Neural progenitor cell (in vitro differentiated cells): Measurements from ENCODE around the gene SPATA18. TPM values are rescaled to one million over a fixed set of nuclear protein-coding genes. Genes with fewer than 3 reads are reported as not detected.

Experiments used
- DNase-seq: peaks from one replicate; pipeline ENCODE4 v3.0.0-alpha.2; 2016; ENCODE audit warnings: low spot score
- H2AFZ ChIP-seq: fragments of 200-600 bp; sonication (generic); replicated peaks from 2 replicates; pipeline ENCODE4 v1.6.1; 2016; ENCODE audit warnings: antibody characterized with exemption
- H3F3A ChIP-seq: fragments of 200-600 bp; sonication (generic); 2 replicates; pipeline ENCODE4 v1.6.1; 2016; ENCODE audit warnings: antibody characterized with exemption, low read depth
- H3K27ac ChIP-seq: fragments of 200-600 bp; sonication (generic); 2 replicates; pipeline ENCODE4 v1.5.1; 2016; ENCODE audit warnings: mild to moderate bottlenecking
- H3K27me3 ChIP-seq: fragments of 200-600 bp; sonication (generic); 2 replicates; pipeline ENCODE4 v1.6.1; 2016; ENCODE audit warnings: mild to moderate bottlenecking, moderate library complexity
- H3K36me3 ChIP-seq: fragments of 200-600 bp; sonication (generic); 2 replicates; pipeline ENCODE4 v1.5.1; 2016
- H3K4me1 ChIP-seq: fragments of 200-600 bp; sonication (generic); 2 replicates; pipeline ENCODE4 v1.6.1; 2016; ENCODE audit warnings: mixed run types
- H3K4me2 ChIP-seq: fragments of 200-600 bp; sonication (generic); 2 replicates; pipeline ENCODE4 v1.6.1; 2016
- H3K4me3 ChIP-seq: fragments of 200-600 bp; sonication (generic); 2 replicates; pipeline ENCODE4 v1.5.1; 2016
- H3K79me2 ChIP-seq: fragments of 200-600 bp; sonication (generic); 2 replicates; pipeline ENCODE4 v1.6.1; 2016; ENCODE audit warnings: low read depth
- H3K9ac ChIP-seq: fragments of 200-600 bp; sonication (generic); 2 replicates; pipeline ENCODE4 v1.6.1; 2016
- H3K9me3 ChIP-seq: fragments of 200-600 bp; sonication (generic); 2 replicates; pipeline ENCODE4 v1.5.1; 2016; ENCODE audit warnings: low read depth
- H4K20me1 ChIP-seq: fragments of 200-600 bp; sonication (generic); 2 replicates; pipeline ENCODE4 v1.6.1; 2016; ENCODE audit warnings: low read depth
- H3K27ac Mint-ChIP-seq: 3 replicates; pipeline ENCODE4 v1.8.0; 2021; ENCODE audit warnings: mixed read lengths
- H3K27me3 Mint-ChIP-seq: 2 replicates; pipeline ENCODE4 v1.8.0; 2022; ENCODE audit warnings: low read depth, mild to moderate bottlenecking, inconsistent platforms, moderate library complexity, mixed read lengths; ENCODE audit not compliant: insufficient read depth
- H3K36me3 Mint-ChIP-seq: 3 replicates; pipeline ENCODE4 v1.8.0; 2021; ENCODE audit warnings: mixed read lengths
- H3K4me1 Mint-ChIP-seq: 3 replicates; pipeline ENCODE4 v1.8.0; 2021; ENCODE audit warnings: mixed read lengths
- H3K4me3 Mint-ChIP-seq: 3 replicates; pipeline ENCODE4 v1.8.0; 2021; ENCODE audit warnings: mild to moderate bottlenecking, moderate library complexity, mixed read lengths
- H3K9me3 Mint-ChIP-seq: 3 replicates; pipeline ENCODE4 v1.8.0; 2020; ENCODE audit warnings: mixed read lengths
- CTCF ChIP-seq: fragments of 200-600 bp; sonication (generic); IDR thresholded peaks from 2 replicates; pipeline ENCODE4 v1.5.1; 2017; ENCODE audit warnings: antibody characterized with exemption, mild to moderate bottlenecking
- EZH2 ChIP-seq: fragments of 200-600 bp; sonication (generic); IDR thresholded peaks from 2 replicates; pipeline ENCODE4 v1.6.1; 2017; ENCODE audit warnings: antibody characterized with exemption, mild to moderate bottlenecking, moderate library complexity
- EZH2phosphoT487 ChIP-seq: fragments of 200-600 bp; sonication (generic); IDR thresholded peaks from 2 replicates; pipeline ENCODE4 v1.6.1; 2017; ENCODE audit warnings: antibody characterized with exemption
- total RNA-seq: library from RNA; depleted of rRNA; stranded (reverse); fragments of >200 nt; gene quantifications from 2 replicates; pipeline ENCODE4 v1.2.3, GENCODE V29; 2015; ENCODE audit warnings: low replicate concordance

The SPATA18 gene
- total RNA-seq, 1 donor from 2014 or later, result 5.4 TPM

- DNase-seq, result no peak
- no peaks in the 10 kb centered on the region for H3K27me3 Mint-ChIP-seq
Observed at GRCh38 chr4:52099860-52100461, 48.9 kb downstream of the SPATA18 start.

DNA sequence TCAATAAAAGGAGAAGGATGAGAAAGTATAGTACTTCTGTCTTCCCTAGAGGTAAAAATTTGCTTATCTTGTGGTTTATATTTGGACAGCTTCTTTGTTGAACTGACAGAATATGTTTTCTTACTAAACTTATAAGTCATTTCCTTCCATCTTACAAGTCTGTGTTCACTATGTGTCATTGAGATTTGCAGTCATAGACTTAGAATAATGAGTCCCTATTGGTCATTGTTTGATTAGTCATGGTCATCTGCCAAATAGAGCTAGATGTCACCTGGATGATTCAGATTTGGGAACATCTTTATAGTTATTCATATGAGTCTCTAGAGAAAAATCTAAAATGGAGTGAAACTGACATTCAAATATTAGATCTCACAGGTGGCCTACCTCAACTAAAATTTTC lies 51.5 kb downstream of the SPATA18 start:
- H3K9me3 Mint-ChIP-seq, result no peaks in the 10 kb centered on the region
- no peak for DNase-seq
- no peaks in the 10 kb centered on the region for H4K20me1 ChIP-seq
- no peak overlapping the region for H3K4me3 Mint-ChIP-seq
- H3K27me3 Mint-ChIP-seq, result peaks cover 3% of the 10 kb centered on the region
- no peaks in the 10 kb centered on the region for H3K36me3 ChIP-seq
- no peaks in the 10 kb centered on the region for H3F3A ChIP-seq
- no peak overlapping the region for H3K4me3 ChIP-seq
- H3K27me3 ChIP-seq, result no peaks in the 10 kb centered on the region
- no peaks in the 10 kb centered on the region for H3K79me2 ChIP-seq
- H2AFZ ChIP-seq, result no peak overlapping the region
- H3K4me1 Mint-ChIP-seq, result peaks cover 30% of the 10 kb centered on the region
- H3K4me1 ChIP-seq, result peaks cover 8% of the 10 kb centered on the region
- no peak overlapping the region for H3K27ac ChIP-seq
- H3K9me3 ChIP-seq, result no peaks in the 10 kb centered on the region
- TF ChIP-seq EZH2 (no peak), EZH2phosphoT487 (no peak), CTCF (no peak)
- no peak overlapping the region for H3K4me2 ChIP-seq
- H3K36me3 Mint-ChIP-seq, result no peaks in the 10 kb centered on the region
- no peak overlapping the region for H3K27ac Mint-ChIP-seq
- H3K9ac ChIP-seq, result no peak overlapping the region

More at GRCh38 chr4:52099860-52100461, 48.9 kb downstream of the SPATA18 start:
- Histone ChIP-seq H3K9ac (no peak overlapping the region), H3F3A (no peaks in the 10 kb centered on the region), H3K27ac (peak overlapping the region; percentile 26), H3K36me3 (no peaks in the 10 kb centered on the region), H3K4me3 (no peak overlapping the region), H3K4me1 (no peaks in the 10 kb centered on the region), H2AFZ (no peak overlapping the region), H3K4me2 (no peak overlapping the region), H3K27me3 (no peaks in the 10 kb centered on the region), H3K79me2 (no peaks in the 10 kb centered on the region), H3K9me3 (no peaks in the 10 kb centered on the region), H4K20me1 (no peaks in the 10 kb centered on the region)
- H3K36me3 Mint-ChIP-seq, result no peaks in the 10 kb centered on the region
- no peak overlapping the region for H3K27ac Mint-ChIP-seq
- H3K9me3 Mint-ChIP-seq, result no peaks in the 10 kb centered on the region
- no peak overlapping the region for H3K4me3 Mint-ChIP-seq
- peaks cover 6% of the 10 kb centered on the region for H3K4me1 Mint-ChIP-seq
- TF ChIP-seq EZH2 (no peak), CTCF (no peak), EZH2phosphoT487 (no peak)

DNA sequence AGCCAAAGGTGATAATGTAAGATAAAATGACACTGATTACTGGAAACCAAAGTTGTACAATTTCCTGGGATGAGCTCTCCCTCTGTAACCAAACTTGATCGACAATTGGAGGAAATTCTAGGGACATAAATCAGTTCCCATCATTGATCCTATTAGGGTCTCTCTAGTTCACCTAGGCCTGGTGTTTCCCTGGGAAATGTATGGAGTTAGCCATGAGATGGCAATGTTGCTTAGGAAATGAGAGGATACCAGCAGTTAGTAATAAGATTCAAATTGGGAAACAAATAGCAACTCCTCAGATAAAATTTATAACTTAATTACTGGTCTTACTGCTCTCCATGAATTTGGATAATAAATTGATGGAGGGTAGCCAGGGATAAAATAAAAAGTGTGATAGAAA lies 52.2 kb downstream of the SPATA18 start:
- H3K27ac ChIP-seq, result no peak overlapping the region
- H3K9me3 Mint-ChIP-seq, result no peaks in the 10 kb centered on the region
- no peak overlapping the region for H2AFZ ChIP-seq
- peaks cover 3% of the 10 kb centered on the region for H3K27me3 Mint-ChIP-seq
- no peak overlapping the region for H3K4me2 ChIP-seq
- H3K4me3 ChIP-seq, result no peak overlapping the region
- no peak overlapping the region for H3K4me3 Mint-ChIP-seq
- H3K79me2 ChIP-seq, result no peaks in the 10 kb centered on the region
- no peak overlapping the region for H3K9ac ChIP-seq
- TF ChIP-seq EZH2phosphoT487 (no peak), CTCF (peak; percentile 76)
- no peak overlapping the region for H3K27ac Mint-ChIP-seq
- H3K36me3 Mint-ChIP-seq, result no peaks in the 10 kb centered on the region
- no peaks in the 10 kb centered on the region for H3K9me3 ChIP-seq
- no peaks in the 10 kb centered on the region for H3K36me3 ChIP-seq
- peaks cover 34% of the 10 kb centered on the region for H3K4me1 Mint-ChIP-seq
- no peaks in the 10 kb centered on the region for H3K27me3 ChIP-seq
- H3K4me1 ChIP-seq, result peaks cover 8% of the 10 kb centered on the region
- DNase-seq, result peak; percentile 65
- no peaks in the 10 kb centered on the region for H3F3A ChIP-seq
- H4K20me1 ChIP-seq, result no peaks in the 10 kb centered on the region
